OCI-LY7 (cell line): ENCODE results near the gene CCDC33. TPM values are rescaled to one million over a fixed set of nuclear protein-coding genes. Genes with fewer than 3 reads are reported as not detected.

Source experiments
- BruUV-seq: library from RNA; stranded (reverse); fragments of 400-500 nt; replicated peaks from 2 replicates; lab custom pipeline; 2021; lab: Mats Ljungman, UMichigan
- CTCF ChIA-PET: fragments of 300-600 bp; sonication (Branson Sonifier 250); formaldehyde crosslinking; loops from one replicate; lab custom pipeline; 2022; ENCODE audit warnings: antibody characterized with exemption; ENCODE audit not compliant: unreplicated experiment; lab: Charles Lee
- POLR2A ChIA-PET: fragments of 300-600 bp; sonication (Branson Sonifier 250); formaldehyde crosslinking; loops from one replicate; lab custom pipeline; 2022; ENCODE audit warnings: antibody characterized with exemption; lab: Charles Lee
- DNase-seq: peaks from one replicate; pipeline ENCODE4 v3.0.0-alpha.2; 2015; ENCODE audit warnings: low spot score
- H2AFZ ChIP-seq: fragments of 200-600 bp; sonication (generic), shearing (Covaris generic); 2 replicates; pipeline ENCODE4 v1.6.1; 2014; ENCODE audit warnings: mild to moderate bottlenecking, antibody characterized with exemption, low read length, moderate library complexity
- H3K27ac ChIP-seq: fragments of 200-600 bp; sonication (generic); 2 replicates; pipeline ENCODE4 v1.5.1; 2014; ENCODE audit warnings: mixed run types, low read depth, mild to moderate bottlenecking, moderate library complexity, low read length, inconsistent platforms; ENCODE audit not compliant: poor library complexity, severe bottlenecking
- H3K36me3 ChIP-seq: fragments of 200-600 bp; sonication (generic); 2 replicates; pipeline ENCODE4 v1.6.1; 2014; ENCODE audit warnings: mild to moderate bottlenecking, antibody characterized with exemption, low read length, moderate library complexity, mixed read lengths; ENCODE audit not compliant: insufficient read depth
- H3K4me1 ChIP-seq: fragments of 200-600 bp; sonication (generic); 2 replicates; pipeline ENCODE4 v1.5.1; 2014; ENCODE audit warnings: mild to moderate bottlenecking, low read length; ENCODE audit not compliant: insufficient read depth, poor library complexity, severe bottlenecking
- H3K4me2 ChIP-seq: fragments of 200-600 bp; sonication (generic); 2 replicates; pipeline ENCODE4 v1.6.1; 2014; ENCODE audit warnings: mild to moderate bottlenecking, low read length
- H3K4me3 ChIP-seq: fragments of 200-600 bp; sonication (generic); 2 replicates; pipeline ENCODE4 v1.5.1; 2014; ENCODE audit warnings: mild to moderate bottlenecking, low read depth, low read length; ENCODE audit not compliant: poor library complexity, severe bottlenecking
- H3K79me2 ChIP-seq: fragments of 200-600 bp; sonication (generic); 2 replicates; pipeline ENCODE4 v1.6.1; 2016; ENCODE audit warnings: low read depth, mild to moderate bottlenecking, low read length, moderate library complexity, mixed read lengths; ENCODE audit not compliant: insufficient read depth
- H3K9me2 ChIP-seq: fragments of 200-600 bp; sonication (generic); 2 replicates; pipeline ENCODE4 v1.6.1; 2016; ENCODE audit warnings: mild to moderate bottlenecking, low read length, mixed read lengths; ENCODE audit not compliant: insufficient read depth
- H3K9me3 ChIP-seq: fragments of 200-600 bp; sonication (generic); 2 replicates; pipeline ENCODE4 v1.6.1; 2014; ENCODE audit warnings: mild to moderate bottlenecking, mixed run types, low read length, mixed read lengths
- H4K20me1 ChIP-seq: fragments of 200-600 bp; sonication (generic); 2 replicates; pipeline ENCODE4 v1.6.1; 2014; ENCODE audit warnings: mild to moderate bottlenecking, antibody characterized with exemption, low read length, moderate library complexity, mixed read lengths; ENCODE audit not compliant: insufficient read depth
- CTCF ChIP-seq: fragments of 200-600 bp; sonication (generic); conservative IDR thresholded peaks from 2 replicates; pipeline ENCODE4 v1.5.1; 2014; ENCODE audit warnings: mild to moderate bottlenecking, antibody characterized with exemption, low read length, moderate library complexity, mixed read lengths
- EZH2phosphoT487 ChIP-seq: fragments of 200-600 bp; sonication (generic); IDR thresholded peaks from 2 replicates; pipeline ENCODE4 v1.6.1; 2018; ENCODE audit warnings: low read depth, borderline replicate concordance, mild to moderate bottlenecking, mixed run types, antibody characterized with exemption, low read length, moderate library complexity, mixed read lengths
- intact Hi-C: fragments of 100-400 bp; cut with micrococcal nuclease; formaldehyde crosslinking; loops from one replicate; pipeline ENCODE4 v1.10.0; 2022; ENCODE audit not compliant: unreplicated experiment
- total RNA-seq, 2 experiments: library from RNA; depleted of rRNA in 1 of 2; stranded (reverse); fragments of >200 nt in 1 of 2; shearing (Covaris generic) in 1 of 2; gene quantifications; 2 replicates each; pipeline ENCODE4 v1.2.3, GENCODE V29; 2014 to 2022

CCDC33 gene
- total RNA-seq, 2 experiments from 2014 or later = not detected

GRCh38 chr15:74302821-74303359 lies 66.8 kb downstream of the CCDC33 start:
- Histone ChIP-seq H3K4me2 (no peak overlapping the region), H3K4me3 (no peak overlapping the region), H3K4me1 (no peaks in the 10 kb centered on the region), H2AFZ (no peak overlapping the region), H3K36me3 (no peaks in the 10 kb centered on the region), H3K79me2 (no peaks in the 10 kb centered on the region), H4K20me1 (no peaks in the 10 kb centered on the region), H3K9me3 (no peaks in the 10 kb centered on the region), H3K9me2 (no peaks in the 10 kb centered on the region), H3K27ac (no peak overlapping the region)
- intact Hi-C loops = loop anchor here (1.0 kb wide), 1 partner anchor 176 kb away; no protein-coding TSS in a partner anchor
- ChIA-PET CTCF (no interaction called here), POLR2A (no interaction called here)
- TF ChIP-seq EZH2phosphoT487 = no peak
- TF ChIP-seq CTCF = peak; percentile 81
- peak; percentile 45 for DNase-seq
- no TSS peak for BruUV-seq

GRCh38 chr15:74303741-74304309 lies 67.7 kb downstream of the CCDC33 start:
- BruUV-seq = no TSS peak
- POLR2A ChIA-PET = no interaction called here

More at GRCh38 chr15:74303741-74304309, 67.7 kb downstream of the CCDC33 start:
- Histone ChIP-seq H3K4me3 (no peak overlapping the region), H3K27ac (no peak overlapping the region), H3K4me2 (no peak overlapping the region), H3K9me3 (no peaks in the 10 kb centered on the region), H3K9me2 (no peaks in the 10 kb centered on the region), H3K36me3 (no peaks in the 10 kb centered on the region), H4K20me1 (no peaks in the 10 kb centered on the region), H2AFZ (no peak overlapping the region), H3K4me1 (no peaks in the 10 kb centered on the region), H3K79me2 (no peaks in the 10 kb centered on the region)
- intact Hi-C loops = loop anchor here (1.0 kb wide), 1 partner anchor 177 kb away; no protein-coding TSS in a partner anchor
- CTCF ChIA-PET = no interaction called here
- DNase-seq = no peak
- TF ChIP-seq CTCF (no peak), EZH2phosphoT487 (no peak)
